Neutrophil (primary cell): ENCODE measurements around the gene FOXA1.

Source experiments
- H3K27ac ChIP-seq: fragments of 200-600 bp; sonication (generic); 2 replicates; pipeline ENCODE4 v1.5.1; 2016; ENCODE audit warnings: mild to moderate bottlenecking, moderate library complexity
- H3K27me3 ChIP-seq: fragments of 200-600 bp; sonication (generic); 2 replicates; pipeline ENCODE4 v1.6.0; 2016; ENCODE audit warnings: mild to moderate bottlenecking
- H3K36me3 ChIP-seq: fragments of 200-600 bp; sonication (generic); 2 replicates; pipeline ENCODE4 v1.5.1; 2017
- H3K4me1 ChIP-seq, 2 experiments: fragments of 200-600 bp in 1 of 2; sonication (generic) in 1 of 2; 1 replicate in 1 of 2; 2 replicates in 1 of 2; pipeline versions ENCODE4 v1.5.1 to v1.6.1; 2013 to 2016; ENCODE audit warnings: low read depth in 1 of 2, low read length in 1 of 2, mild to moderate bottlenecking in 1 of 2, moderate library complexity in 1 of 2; ENCODE audit not compliant: control insufficient read depth in 1 of 2, insufficient read depth in 1 of 2
- H3K4me3 ChIP-seq, 2 experiments: fragments of 200-600 bp in 1 of 2; sonication (generic) in 1 of 2; 1 replicate in 1 of 2; 2 replicates in 1 of 2; pipeline ENCODE4 v1.5.1; 2013 to 2016; ENCODE audit warnings: low read depth in 1 of 2, low read length in 1 of 2, mild to moderate bottlenecking in 1 of 2, moderate library complexity in 1 of 2
- H3K9me3 ChIP-seq: fragments of 200-600 bp; sonication (generic); 2 replicates; pipeline ENCODE4 v1.5.1; 2016
- TF ChIP-seq, protein P1 (sequence below): fragments of 200-600 bp; sonication (generic); IDR thresholded peaks from 2 replicates; pipeline ENCODE4 v1.5.1; 2016; ENCODE audit warnings: antibody characterized with exemption

Gene FOXA1

DNA sequence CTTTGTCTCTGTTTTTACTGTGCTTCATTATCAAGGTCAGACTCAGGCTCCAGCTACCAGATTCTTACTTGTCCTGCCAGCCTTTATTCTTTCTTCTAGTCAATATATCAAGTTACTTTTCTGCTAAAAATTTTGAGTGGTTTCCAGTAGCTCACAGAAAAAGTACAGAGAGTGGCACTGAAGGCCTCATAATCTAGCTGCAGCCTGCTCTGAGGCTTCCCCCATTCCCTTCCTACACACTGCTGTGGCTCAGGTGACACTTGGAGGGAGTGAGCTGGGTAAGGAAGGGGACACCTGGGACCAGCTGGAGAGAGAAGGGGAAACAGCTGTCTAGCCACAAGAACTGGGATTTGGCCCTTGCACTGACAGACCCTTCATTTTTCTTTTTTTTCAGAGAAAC, 25.8 kb upstream of the FOXA1 start:
- peaks cover 4% of the 10 kb centered on the region for H3K9me3 ChIP-seq
- H3K36me3 ChIP-seq: no peaks in the 10 kb centered on the region
- H3K4me3 ChIP-seq: no peak overlapping the region
- TF ChIP-seq, protein P1, sequence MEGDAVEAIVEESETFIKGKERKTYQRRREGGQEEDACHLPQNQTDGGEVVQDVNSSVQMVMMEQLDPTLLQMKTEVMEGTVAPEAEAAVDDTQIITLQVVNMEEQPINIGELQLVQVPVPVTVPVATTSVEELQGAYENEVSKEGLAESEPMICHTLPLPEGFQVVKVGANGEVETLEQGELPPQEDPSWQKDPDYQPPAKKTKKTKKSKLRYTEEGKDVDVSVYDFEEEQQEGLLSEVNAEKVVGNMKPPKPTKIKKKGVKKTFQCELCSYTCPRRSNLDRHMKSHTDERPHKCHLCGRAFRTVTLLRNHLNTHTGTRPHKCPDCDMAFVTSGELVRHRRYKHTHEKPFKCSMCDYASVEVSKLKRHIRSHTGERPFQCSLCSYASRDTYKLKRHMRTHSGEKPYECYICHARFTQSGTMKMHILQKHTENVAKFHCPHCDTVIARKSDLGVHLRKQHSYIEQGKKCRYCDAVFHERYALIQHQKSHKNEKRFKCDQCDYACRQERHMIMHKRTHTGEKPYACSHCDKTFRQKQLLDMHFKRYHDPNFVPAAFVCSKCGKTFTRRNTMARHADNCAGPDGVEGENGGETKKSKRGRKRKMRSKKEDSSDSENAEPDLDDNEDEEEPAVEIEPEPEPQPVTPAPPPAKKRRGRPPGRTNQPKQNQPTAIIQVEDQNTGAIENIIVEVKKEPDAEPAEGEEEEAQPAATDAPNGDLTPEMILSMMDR: no peak
- H3K27me3 ChIP-seq: peaks cover 36% of the 10 kb centered on the region
- no peaks in the 10 kb centered on the region for H3K4me1 ChIP-seq
- no peak overlapping the region for H3K27ac ChIP-seq

DNA sequence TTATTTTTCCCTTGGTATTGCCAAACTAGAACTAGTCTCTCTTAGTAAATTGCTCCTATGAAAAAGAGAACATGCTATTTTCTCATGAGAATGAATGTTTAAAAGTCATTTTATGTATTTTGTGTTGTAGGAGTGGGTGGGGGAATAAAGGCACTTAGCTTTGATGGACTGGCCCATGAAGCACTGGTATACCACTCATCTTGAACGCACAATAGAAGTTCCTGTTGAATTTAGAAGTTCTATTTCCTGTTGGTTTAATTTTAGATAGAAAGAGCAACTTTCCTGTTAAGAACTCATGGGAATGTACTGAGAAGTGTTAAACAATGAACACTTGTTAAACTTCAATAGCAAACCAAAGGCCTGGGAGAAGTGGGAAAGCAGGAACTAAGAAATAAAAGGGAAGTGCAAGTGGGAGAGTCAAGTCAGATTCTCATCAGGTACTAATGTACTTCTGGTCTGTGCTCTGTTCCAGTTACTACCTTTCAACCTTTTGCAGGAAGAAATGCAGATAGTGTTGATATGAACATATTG, 23.5 kb upstream of the FOXA1 start:
- TF ChIP-seq, protein P1: no peak
- H3K9me3 ChIP-seq: peaks cover 4% of the 10 kb centered on the region
- H3K27me3 ChIP-seq: peaks cover 30% of the 10 kb centered on the region
- H3K27ac ChIP-seq: no peak overlapping the region
- no peaks in the 10 kb centered on the region for H3K4me1 ChIP-seq
- H3K36me3 ChIP-seq: no peaks in the 10 kb centered on the region
- no peak overlapping the region for H3K4me3 ChIP-seq

DNA sequence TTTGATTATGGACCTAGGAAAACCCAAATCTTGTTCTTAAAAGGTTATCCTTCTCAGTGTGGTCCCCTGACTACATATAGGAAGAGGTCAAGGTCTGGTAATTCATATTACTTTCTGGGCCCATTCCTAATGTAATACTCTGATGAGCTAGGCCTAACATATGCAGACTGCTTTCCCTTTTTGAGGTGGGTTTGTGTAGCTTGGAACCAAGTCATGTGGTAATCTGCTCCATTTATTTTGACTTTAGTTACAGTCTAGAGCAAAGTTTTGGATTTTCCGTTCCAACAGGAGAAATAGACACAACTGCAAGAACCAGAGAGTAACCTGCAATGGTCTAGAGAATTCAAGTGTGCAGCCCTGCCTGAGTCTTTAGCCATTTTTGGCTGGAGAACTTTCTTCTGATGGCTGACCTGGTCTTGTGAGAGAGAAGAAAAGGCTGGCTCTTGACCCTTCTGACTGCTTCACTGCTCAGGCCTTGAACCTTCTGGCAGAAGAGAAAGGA, 22.9 kb upstream of the FOXA1 start:
- no peak overlapping the region for H3K27ac ChIP-seq
- TF ChIP-seq, protein P1: no peak
- peaks cover 4% of the 10 kb centered on the region for H3K9me3 ChIP-seq
- peaks cover 23% of the 10 kb centered on the region for H3K27me3 ChIP-seq
- H3K36me3 ChIP-seq: no peaks in the 10 kb centered on the region
- H3K4me3 ChIP-seq: no peak overlapping the region
- no peaks in the 10 kb centered on the region for H3K4me1 ChIP-seq

DNA sequence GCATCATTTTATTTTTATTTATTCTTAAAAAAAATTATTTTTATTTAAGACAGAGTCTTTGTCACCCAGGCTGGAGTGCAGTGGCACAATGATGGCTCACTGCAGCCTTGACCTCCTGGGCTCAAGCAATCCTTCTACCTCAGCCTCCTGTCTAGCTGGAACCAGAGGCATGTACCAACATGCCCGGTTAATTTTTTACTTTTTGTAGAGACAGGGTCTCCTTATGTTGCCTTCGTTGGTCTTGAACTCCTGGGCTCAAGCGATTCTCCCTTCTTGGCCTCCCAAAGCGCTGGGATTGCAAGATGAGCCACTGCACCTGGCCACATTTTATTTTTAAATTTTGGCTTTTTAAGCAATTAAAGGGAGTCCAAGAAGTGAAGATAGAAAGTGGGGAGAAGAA, 21.8 kb upstream of the FOXA1 start:
- Histone ChIP-seq H3K27ac (no peak overlapping the region), H3K4me1 (no peaks in the 10 kb centered on the region), H3K36me3 (no peaks in the 10 kb centered on the region), H3K4me3 (no peak overlapping the region), H3K27me3 (peaks cover 17% of the 10 kb centered on the region), H3K9me3 (no peaks in the 10 kb centered on the region)
- TF ChIP-seq, protein P1: no peak

DNA sequence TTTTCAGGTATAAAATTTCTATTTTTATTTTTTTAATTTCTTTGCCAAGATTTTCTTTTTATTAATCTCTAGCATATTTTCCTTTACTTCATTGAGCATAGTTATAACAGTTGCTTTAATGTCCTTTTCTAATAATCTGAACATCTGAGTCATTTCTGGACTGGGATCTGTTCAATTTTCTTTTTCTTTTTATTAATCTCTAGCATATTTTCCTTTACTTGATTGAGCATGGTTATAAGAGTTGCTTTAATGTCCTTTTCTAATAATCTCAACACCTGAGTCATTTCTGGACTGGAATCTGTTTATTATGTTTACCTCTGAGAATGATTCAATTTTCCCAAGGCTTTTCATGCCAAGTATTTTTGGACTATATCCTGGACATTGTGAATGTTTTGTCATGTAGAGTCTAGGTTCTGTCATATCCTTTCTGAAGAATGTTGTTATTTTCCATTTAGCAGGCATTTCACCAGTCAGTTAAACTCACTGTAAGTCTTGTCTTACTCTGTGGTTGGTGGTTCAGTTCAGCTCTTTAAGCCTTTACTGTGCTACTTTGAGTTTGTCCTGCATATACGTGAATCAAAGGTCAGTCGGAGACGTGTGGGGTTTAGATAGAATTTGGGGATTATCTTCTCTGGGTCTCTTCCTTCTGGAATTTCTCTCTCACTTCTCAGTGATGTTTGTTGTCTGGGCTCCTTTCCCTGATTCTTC, 20.7 kb upstream of the FOXA1 start:
- H3K4me1 ChIP-seq: no peaks in the 10 kb centered on the region
- H3K27me3 ChIP-seq: peaks cover 17% of the 10 kb centered on the region
- H3K36me3 ChIP-seq: no peaks in the 10 kb centered on the region
- H3K27ac ChIP-seq: no peak overlapping the region
- no peaks in the 10 kb centered on the region for H3K9me3 ChIP-seq
- no peak overlapping the region for H3K4me3 ChIP-seq
- TF ChIP-seq, protein P1: no peak
